Mesothelial cell of epicardium (in vitro differentiated cells): Measurements from ENCODE around the gene DUSP2. TPM values are rescaled to one million over a fixed set of nuclear protein-coding genes. Genes with fewer than 3 reads are reported as not detected.

ENCODE experiments used
- DNase-seq, 2 experiments: peaks; one replicate each; pipeline ENCODE4 v3.0.0; 2021; ENCODE audit warnings: low spot score in 2 of 2; ENCODE audit not compliant: unreplicated experiment in 2 of 2
- H3K27ac Mint-ChIP-seq: 2 replicates; pipeline ENCODE4 v1.8.0; 2021; ENCODE audit warnings: mixed read lengths
- H3K27me3 Mint-ChIP-seq: 2 replicates; pipeline ENCODE4 v1.8.0; 2021; ENCODE audit warnings: low read depth, mixed read lengths
- H3K36me3 Mint-ChIP-seq: 2 replicates; pipeline ENCODE4 v1.8.0; 2021; ENCODE audit warnings: mixed read lengths
- H3K4me1 Mint-ChIP-seq: 2 replicates; pipeline ENCODE4 v1.8.0; 2021; ENCODE audit warnings: mixed read lengths
- H3K4me3 Mint-ChIP-seq: 2 replicates; pipeline ENCODE4 v1.8.0; 2021; ENCODE audit warnings: mild to moderate bottlenecking, moderate library complexity, mixed read lengths
- H3K9me3 Mint-ChIP-seq: 2 replicates; pipeline ENCODE4 v1.8.0; 2021; ENCODE audit warnings: mixed read lengths
- total RNA-seq: library from RNA; stranded (reverse); gene quantifications from 3 replicates; pipeline ENCODE4 v1.2.1, GENCODE V29; 2021
- TF ChIP-seq, protein P1 (sequence below): fragments of 200-600 bp; sonication (generic); IDR thresholded peaks from one replicate; pipeline ENCODE4 v1.5.0; 2021; ENCODE audit warnings: antibody characterized with exemption; ENCODE audit not compliant: unreplicated experiment

Gene DUSP2
- total RNA-seq, 1 donor from 2014 or later: 42.7 TPM

DNA sequence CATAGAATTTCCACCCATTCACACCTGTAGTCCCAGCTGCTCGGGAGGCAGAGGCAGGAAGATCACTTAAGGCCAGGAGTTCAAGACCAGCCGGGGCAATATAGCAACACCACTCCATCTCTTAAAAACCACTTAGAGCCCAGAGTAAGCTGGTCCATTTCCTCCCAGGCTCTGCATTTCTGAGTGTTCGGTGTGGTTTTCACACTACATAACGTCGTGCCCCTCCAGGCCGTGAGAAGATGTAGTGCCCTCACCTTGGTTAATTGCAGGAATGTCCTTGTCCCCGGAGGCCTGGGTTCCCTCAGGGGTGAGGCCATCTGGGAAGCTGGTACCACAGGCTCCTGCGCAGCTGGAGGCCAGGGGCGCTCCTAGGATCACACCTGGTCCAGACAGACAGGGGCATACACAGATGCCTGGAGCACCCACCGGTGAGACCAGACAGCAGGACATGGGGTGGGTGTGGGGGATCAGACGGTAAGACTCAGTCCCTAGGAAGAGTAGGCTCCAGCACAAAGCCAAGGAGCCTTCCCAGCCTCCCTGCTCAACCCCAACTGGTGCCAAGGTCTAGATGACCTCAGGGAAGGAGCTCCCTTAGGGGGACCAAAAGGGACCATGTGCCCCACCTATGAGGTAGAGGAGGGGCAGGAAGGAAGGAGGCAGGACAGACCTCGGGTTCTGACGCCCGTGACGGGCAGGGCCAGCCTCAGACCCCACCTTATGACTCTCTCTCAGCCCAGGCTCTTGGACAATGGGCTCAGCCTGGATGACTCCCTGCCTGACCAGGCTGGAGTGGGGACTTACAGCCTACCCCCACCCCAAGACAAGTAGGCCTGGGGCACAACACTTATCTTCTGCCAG, 7.7 kb downstream of the DUSP2 start:
- no peak for DNase-seq
- TF ChIP-seq, protein P1, sequence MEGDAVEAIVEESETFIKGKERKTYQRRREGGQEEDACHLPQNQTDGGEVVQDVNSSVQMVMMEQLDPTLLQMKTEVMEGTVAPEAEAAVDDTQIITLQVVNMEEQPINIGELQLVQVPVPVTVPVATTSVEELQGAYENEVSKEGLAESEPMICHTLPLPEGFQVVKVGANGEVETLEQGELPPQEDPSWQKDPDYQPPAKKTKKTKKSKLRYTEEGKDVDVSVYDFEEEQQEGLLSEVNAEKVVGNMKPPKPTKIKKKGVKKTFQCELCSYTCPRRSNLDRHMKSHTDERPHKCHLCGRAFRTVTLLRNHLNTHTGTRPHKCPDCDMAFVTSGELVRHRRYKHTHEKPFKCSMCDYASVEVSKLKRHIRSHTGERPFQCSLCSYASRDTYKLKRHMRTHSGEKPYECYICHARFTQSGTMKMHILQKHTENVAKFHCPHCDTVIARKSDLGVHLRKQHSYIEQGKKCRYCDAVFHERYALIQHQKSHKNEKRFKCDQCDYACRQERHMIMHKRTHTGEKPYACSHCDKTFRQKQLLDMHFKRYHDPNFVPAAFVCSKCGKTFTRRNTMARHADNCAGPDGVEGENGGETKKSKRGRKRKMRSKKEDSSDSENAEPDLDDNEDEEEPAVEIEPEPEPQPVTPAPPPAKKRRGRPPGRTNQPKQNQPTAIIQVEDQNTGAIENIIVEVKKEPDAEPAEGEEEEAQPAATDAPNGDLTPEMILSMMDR: no peak
- no peak overlapping the region for H3K27ac Mint-ChIP-seq
- H3K36me3 Mint-ChIP-seq: no peaks in the 10 kb centered on the region
- no peaks in the 10 kb centered on the region for H3K9me3 Mint-ChIP-seq
- peaks cover 36% of the 10 kb centered on the region for H3K27me3 Mint-ChIP-seq
- H3K4me3 Mint-ChIP-seq: no peak overlapping the region
- H3K4me1 Mint-ChIP-seq: peaks cover 2% of the 10 kb centered on the region

DNA sequence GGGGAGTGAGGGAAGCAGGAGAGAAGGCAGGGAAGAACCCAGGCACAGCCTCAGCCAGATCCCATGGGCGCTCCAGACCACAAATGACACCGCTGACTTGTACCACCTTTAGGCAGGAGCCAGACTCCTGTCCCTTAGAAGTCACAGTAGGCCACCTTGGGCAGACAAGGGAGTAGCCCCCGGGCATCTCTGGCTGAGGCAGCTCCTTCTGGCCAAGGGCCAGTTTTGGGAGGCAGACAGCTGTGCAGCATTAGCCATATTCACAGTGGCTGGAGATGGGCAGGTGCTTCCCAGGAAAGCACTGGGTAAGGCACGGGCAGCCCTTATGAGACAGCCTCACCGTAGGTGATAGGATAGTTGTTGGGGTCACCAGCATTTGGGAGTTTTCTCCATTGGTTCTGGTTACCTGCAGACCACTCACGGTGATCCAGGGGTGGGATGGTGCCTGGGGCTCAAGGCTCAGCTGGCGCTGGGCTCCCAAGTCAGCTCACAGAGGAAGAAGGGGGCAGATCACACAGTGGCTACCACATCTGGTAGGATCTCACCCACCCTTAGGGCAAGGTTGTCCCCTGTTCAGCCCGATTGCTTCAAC, 9.0 kb downstream of the DUSP2 start:
- no peak for DNase-seq
- peaks cover 44% of the 10 kb centered on the region for H3K27me3 Mint-ChIP-seq
- no peak overlapping the region for H3K4me3 Mint-ChIP-seq
- no peaks in the 10 kb centered on the region for H3K4me1 Mint-ChIP-seq
- H3K27ac Mint-ChIP-seq: no peak overlapping the region
- TF ChIP-seq, protein P1: no peak
- no peaks in the 10 kb centered on the region for H3K36me3 Mint-ChIP-seq
- no peaks in the 10 kb centered on the region for H3K9me3 Mint-ChIP-seq

DNA sequence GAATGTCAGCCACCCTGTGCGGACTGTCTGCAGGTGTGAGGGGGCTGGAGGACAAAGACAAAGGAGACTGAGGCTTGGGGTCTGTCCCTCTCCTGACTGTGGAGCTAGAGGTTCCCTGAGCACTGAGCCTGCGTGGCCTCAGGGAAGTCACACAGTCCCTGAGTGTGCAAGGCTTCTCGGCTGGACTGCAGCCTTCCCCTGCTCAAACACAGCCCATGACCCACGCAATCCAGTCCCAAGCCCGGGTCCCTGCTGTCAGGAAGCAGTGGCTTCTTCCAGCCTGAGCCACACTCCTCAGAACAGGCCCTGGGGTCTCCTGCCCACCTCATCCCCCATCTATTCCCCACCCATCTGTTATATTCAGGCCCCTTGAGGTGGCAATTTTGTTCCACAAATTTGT, 9.6 kb downstream of the DUSP2 start:
- H3K27ac Mint-ChIP-seq: no peak overlapping the region
- H3K4me1 Mint-ChIP-seq: no peaks in the 10 kb centered on the region
- TF ChIP-seq, protein P1: no peak
- H3K9me3 Mint-ChIP-seq: no peaks in the 10 kb centered on the region
- DNase-seq: no peak
- no peak overlapping the region for H3K4me3 Mint-ChIP-seq
- H3K27me3 Mint-ChIP-seq: peaks cover 50% of the 10 kb centered on the region
- no peaks in the 10 kb centered on the region for H3K36me3 Mint-ChIP-seq

DNA sequence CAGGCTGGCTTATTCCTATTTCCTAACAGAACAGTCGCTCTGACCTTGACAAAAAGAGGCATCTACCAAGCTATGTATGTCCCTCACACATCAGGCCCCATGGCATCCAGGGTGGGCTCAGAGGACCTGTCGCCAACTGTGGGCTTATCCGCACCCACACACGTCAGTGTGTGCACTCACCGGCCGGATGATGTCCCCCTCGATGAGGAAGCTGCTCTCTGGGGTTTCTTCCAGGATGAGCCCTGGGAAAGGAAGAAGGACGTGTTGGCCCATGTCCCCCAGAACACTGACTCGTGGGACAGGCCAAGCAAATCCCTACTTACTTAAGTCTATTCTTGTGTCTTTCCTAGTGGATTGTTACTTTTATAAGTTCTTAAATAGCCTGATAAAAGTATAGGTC, 10.1 kb downstream of the DUSP2 start:
- no peak overlapping the region for H3K27ac Mint-ChIP-seq
- H3K27me3 Mint-ChIP-seq: peaks cover 55% of the 10 kb centered on the region
- no peak overlapping the region for H3K4me3 Mint-ChIP-seq
- TF ChIP-seq, protein P1: no peak
- DNase-seq: no peak
- no peaks in the 10 kb centered on the region for H3K9me3 Mint-ChIP-seq
- H3K36me3 Mint-ChIP-seq: no peaks in the 10 kb centered on the region
- H3K4me1 Mint-ChIP-seq: no peaks in the 10 kb centered on the region

DNA sequence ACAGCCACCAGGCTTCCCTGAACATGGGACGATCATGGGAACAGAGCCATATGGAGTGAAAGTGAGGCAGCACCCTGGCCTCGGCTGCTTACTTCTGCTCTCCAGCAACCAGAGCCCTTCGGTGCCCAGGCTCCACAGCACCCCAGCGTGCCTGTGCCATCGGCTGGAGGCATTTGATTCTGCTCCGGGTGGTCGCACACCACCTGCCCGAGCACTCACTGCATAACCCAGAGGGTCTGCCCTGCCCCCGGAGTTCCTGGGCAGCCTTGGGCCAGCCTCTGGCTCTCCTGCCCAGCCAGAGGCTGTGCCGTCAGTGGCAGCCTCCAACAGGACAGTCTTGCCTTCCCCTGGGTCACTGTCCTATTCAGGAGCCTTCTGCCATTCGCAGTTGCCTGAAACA, 10.8 kb downstream of the DUSP2 start:
- no peak overlapping the region for H3K4me3 Mint-ChIP-seq
- no peaks in the 10 kb centered on the region for H3K36me3 Mint-ChIP-seq
- no peak overlapping the region for H3K27ac Mint-ChIP-seq
- DNase-seq: no peak
- H3K9me3 Mint-ChIP-seq: no peaks in the 10 kb centered on the region
- TF ChIP-seq, protein P1: no peak
- H3K4me1 Mint-ChIP-seq: no peaks in the 10 kb centered on the region
- peaks cover 61% of the 10 kb centered on the region for H3K27me3 Mint-ChIP-seq
